NK-92 treated with Interleukin-12 subunit alpha and Interleukin-12 subunit beta, amount 100 ng/mL, for 24 hours (cell line): ENCODE measurements around the gene CCNT1.
"Not testable (repeated sequence)": the region's sequence is repeated elsewhere in the genome, so short reads cannot be mapped to it uniquely, and the experiment has no call there.

ENCODE experiments used
- DNase-seq: peaks from one replicate; lab custom pipeline; 2025; lab: John Stamatoyannopoulos, UW

The CCNT1 gene

GRCh38 chr12:48691826-48692487 is 24.6 kb downstream of the CCNT1 start:
- DNase-seq = no peak

- no peak for DNase-seq
Observed at GRCh38 chr12:48690990-48691389, 25.5 kb downstream of the CCNT1 start.

- DNase-seq = no peak
Observed at GRCh38 chr12:48690436-48690835, 26.1 kb downstream of the CCNT1 start.

GRCh38 chr12:48688836-48689235 is 27.7 kb downstream of the CCNT1 start:
- DNase-seq = no peak

- DNase-seq = no peak
Observed at GRCh38 chr12:48687592-48687991, 28.9 kb downstream of the CCNT1 start.

GRCh38 chr12:48686615-48687334 is 29.7 kb downstream of the CCNT1 start:
- DNase-seq = no peak

- DNase-seq = no peak
Observed at GRCh38 chr12:48686037-48686595, 30.4 kb downstream of the CCNT1 start.

- DNase-seq = no peak
Observed at GRCh38 chr12:48683534-48683933, 33.0 kb downstream of the CCNT1 start.

- no peak for DNase-seq
Observed at GRCh38 chr12:48682927-48683326, 33.6 kb downstream of the CCNT1 start.

- DNase-seq = not testable (repeated sequence)
Observed at GRCh38 chr12:48682533-48682905, 34.0 kb downstream of the CCNT1 start.

- peak; percentile 96 for DNase-seq
Observed at GRCh38 chr12:48681710-48682532, 34.6 kb downstream of the CCNT1 start, which contains the start of gene KANSL2. Gene KANSL2 (minus strand): TSS chr12:48682238. CDS start chr12:48681632, 606 bp downstream.

GRCh38 chr12:48681399-48681709 is 35.2 kb downstream of the CCNT1 start:
- no peak for DNase-seq

GRCh38 chr12:48680861-48681260 is 35.6 kb downstream of the CCNT1 start:
- no peak for DNase-seq

- DNase-seq = no peak
Observed at GRCh38 chr12:48678551-48679185, 37.8 kb downstream of the CCNT1 start.

- no peak for DNase-seq
Observed at GRCh38 chr12:48671231-48671856, 45.2 kb downstream of the CCNT1 start.

GRCh38 chr12:48668996-48669395 is 47.5 kb downstream of the CCNT1 start:
- DNase-seq = no peak

GRCh38 chr12:48659863-48660262 is 56.6 kb downstream of the CCNT1 start:
- DNase-seq = no peak

GRCh38 chr12:48651681-48652080 is 64.8 kb downstream of the CCNT1 start:
- no peak for DNase-seq

- not testable (repeated sequence) for DNase-seq
Observed at GRCh38 chr12:48645354-48645753, 71.2 kb downstream of the CCNT1 start.

- no peak for DNase-seq
Observed at GRCh38 chr12:48643011-48643410, 73.5 kb downstream of the CCNT1 start.

- not testable (repeated sequence) for DNase-seq
Observed at GRCh38 chr12:48641752-48642555, 74.6 kb downstream of the CCNT1 start.
